Endometrial microvascular endothelial cells (primary cell): ENCODE measurements around the gene TRIM39. TPM values are rescaled to one million over a fixed set of nuclear protein-coding genes. Genes with fewer than 3 reads are reported as not detected.
"Not testable (repeated sequence)": the region's sequence is repeated elsewhere in the genome, so short reads cannot be mapped to it uniquely, and the experiment has no call there.

Experiments
- in situ Hi-C: cut with HindIII; loops from 2 replicates; pipeline ENCODE4 v1.10.0; 2017; ENCODE audit warnings: low sequenced_read_pairs, low pct_unique_long_range_greater_than_20kb; ENCODE audit errors: inconsistent ontology term
- total RNA-seq: library from RNA; depleted of rRNA; stranded (reverse); fragments of >200 nt; gene quantifications from one replicate; pipeline ENCODE4 v1.2.3, GENCODE V29; 2015; ENCODE audit errors: inconsistent ontology term

TRIM39 gene
- 10.2 TPM for total RNA-seq

DNA sequence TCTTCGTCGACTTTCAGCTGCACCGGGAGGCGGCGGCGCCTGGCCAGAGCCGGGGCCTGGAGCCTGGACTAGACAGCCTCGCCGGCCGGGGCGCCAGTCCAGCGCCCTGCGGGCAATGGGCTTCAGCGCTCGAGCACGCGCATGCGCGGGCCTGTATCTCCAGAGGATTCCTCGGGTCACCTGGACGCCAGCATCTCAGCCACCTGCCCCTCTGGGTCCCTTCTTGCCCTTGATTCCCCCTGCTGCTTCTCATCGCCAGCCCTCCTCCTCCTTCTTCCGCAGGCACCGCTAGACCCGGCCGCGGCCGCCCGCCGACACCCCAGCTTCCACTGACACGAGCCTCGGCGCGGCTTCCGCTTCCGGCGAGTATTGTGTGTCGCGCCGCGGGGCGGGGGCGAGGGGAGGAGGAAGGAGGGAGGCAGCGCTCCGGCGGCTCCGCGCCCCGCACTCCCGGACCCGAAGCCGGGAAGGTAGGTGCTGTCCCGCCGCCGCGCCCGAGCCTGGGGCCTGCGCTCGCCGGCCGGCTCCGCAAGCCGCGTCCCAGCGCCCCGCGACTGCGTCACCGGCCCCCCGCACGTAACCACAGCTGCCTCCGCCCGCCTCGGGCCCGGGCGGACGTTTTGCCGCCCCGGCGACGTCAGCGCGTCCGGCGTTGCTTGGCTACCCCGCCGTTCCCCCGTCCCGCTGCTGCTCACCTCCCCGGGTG is at the start of gene TRIM39:
TRIM39 (plus strand) TSS at position 402 of the 706 bp plus-strand sequence. CDS start 2,391 bp downstream, outside the sequence.
- in situ Hi-C loops: no loop called here

DNA sequence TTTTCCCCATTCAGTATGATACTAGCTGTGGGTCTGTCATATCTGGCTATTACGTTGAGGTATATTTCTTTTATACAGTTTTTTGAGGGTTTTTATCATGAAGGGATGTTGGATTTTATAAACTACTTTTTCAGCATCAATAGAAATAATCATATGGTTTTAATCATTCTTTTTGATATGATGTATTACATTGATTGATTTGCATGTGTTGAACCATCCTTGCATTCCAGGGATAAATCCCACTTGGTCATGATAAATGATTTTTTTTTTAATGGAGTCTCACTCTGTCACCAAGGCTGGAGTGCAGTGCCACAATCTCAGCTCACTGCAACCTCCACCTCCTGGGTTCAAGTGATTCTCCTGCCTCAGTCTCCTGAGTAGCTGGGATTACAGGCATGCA is 45.7 kb upstream of the TRIM39 start:
- in situ Hi-C loops: not testable (repeated sequence)

- in situ Hi-C loops: no loop called here
Observed at GRCh38 chr6:30282522-30282921, 44.2 kb upstream of the TRIM39 start.

DNA sequence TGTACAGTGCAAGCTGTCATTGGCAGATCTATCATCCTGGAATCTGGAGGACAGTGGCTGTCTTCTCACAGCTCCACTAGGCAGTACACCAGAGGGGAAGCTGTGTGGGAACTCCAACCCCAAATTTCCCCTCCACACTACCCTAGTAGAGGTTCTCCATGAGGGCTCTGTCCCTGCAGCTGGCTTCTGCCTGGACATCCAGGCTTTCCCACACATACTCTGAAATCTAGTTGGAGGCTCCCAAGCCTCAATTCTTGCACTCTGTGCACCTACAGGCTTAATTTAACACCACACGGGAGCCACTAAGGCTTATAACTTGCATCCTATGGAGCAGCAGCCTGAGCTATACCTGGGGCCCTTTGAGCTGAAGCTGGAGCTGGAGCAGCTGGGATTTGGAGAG is 43.0 kb upstream of the TRIM39 start:
- in situ Hi-C loops: no loop called here

- in situ Hi-C loops: no loop called here
Observed at GRCh38 chr6:30287139-30287538, 39.6 kb upstream of the TRIM39 start.

DNA sequence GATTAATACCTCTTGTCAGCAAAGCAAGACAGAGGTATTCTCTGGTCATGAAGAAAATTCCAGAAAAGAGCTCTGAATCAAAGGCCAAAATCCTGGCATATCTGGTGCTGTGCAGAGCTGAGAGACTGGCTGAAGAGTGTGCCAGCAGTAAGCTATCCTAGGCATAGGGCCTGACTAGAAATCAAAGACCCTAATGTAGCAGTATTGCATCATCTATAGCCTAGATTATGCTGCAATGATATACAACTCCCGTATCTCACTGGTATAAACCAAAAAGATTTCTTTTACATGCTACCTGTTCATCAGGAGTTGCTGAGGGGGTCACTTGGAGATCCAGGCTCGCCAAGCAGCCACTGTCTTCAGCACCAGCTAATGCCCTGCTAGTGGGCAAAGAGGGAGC is 30.9 kb upstream of the TRIM39 start:
- in situ Hi-C loops: no loop called here

DNA sequence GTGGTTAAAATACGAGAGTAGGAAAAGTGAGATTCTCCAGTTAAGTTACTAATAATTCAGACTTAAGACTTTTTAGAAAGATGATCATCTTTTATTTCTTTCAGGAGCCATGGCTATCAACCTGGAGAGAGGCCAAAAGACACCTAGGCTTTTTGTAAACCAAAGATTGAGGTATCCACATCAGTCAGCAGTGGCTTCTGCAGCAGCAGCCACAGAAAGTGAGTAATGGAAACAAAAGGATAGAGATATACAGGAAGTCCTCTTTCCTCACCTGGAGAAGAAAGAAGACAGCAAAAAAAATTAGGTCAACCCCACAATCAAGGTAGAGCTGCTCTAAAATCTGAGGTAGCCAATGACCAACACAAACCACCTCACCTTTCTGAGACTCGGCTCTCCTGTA is 22.7 kb upstream of the TRIM39 start:
- in situ Hi-C loops: no loop called here

- in situ Hi-C loops: no loop called here
Observed at GRCh38 chr6:30311101-30311500, 15.6 kb upstream of the TRIM39 start.

DNA sequence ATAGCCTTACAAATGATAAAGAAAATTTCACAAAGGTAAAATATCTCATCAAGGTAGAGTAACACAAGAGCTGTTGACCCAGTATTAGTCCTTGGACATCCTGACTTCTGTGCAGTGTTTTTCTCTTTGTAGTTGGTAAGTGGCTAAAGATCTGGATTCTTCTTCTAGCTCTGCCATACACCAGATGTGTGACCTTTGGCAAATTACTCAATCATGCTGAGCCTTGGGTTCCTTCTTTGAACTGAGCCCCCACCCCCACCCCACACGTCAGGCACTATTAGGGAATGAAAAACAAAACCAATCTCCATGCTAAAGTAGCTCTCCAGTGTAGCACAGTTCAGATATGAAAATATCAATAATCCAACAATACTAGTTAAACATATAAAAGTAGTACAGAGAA is 15.1 kb upstream of the TRIM39 start:
- in situ Hi-C loops: no loop called here

DNA sequence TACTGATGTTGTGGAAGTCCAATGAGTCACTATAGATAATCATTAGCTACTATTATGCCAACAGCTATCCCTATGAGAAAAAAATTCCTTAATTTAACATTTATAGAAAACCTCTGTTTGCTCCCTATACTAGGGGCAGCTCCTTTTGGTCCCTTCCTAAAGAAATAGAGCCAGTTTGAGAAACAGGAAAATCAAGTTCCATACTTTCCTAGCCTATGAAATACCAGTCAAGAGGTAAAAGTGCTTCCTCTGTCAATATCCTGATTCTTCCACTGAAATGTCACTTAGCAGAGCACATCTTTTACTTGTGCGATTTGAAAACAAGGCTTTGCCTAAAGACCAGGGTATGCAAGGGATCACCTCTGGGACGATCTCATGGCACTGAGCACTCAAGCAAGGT is 14.5 kb upstream of the TRIM39 start:
- in situ Hi-C loops: no loop called here

DNA sequence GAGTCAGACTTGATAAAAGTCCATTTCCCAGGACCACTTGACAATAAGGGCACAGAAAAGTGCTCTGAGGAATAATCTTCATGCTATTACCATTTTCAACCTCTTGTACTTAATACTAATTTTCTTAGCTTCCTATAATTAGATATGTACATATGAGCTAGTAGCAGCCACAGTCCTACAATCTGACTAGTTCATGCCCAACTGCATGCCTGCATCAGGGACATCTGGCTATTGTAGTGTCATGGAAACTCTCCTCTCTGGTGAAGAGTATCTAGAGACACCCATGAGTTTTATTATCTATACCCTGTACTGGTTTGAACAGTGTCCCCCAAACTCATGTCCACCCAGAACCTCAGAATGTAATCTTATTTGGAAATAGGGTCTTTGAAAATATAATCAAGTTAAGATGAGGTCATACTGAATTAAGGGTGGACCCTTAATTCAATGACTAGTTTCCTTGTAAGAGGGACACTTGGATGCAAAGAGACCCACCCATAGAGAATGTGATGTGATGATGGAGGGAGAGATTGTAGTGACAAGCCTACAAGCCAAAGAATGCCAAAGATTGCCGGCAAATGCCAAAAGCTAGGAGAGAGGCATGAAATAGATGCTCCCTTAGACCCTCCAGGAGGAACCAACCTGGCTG is 13.9 kb upstream of the TRIM39 start:
- in situ Hi-C loops: no loop called here

DNA sequence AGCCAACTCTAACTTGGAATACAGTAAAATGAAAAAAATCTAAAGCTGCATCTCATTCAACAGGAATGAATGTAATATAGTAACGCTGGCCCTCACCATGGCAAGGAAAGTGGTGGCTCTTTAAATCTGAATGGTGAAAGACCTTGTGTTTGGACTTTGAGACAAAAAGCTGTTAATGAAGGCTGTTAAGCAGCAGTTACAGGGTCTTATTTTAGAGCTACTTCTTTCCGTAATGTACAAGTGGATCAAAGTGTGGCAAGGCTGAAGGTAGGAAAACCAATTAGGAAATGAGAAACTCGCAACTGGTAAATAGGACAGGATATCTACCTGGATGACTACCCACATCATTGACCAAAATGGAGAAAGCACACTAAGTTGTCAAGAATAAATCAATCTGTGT is 11.6 kb upstream of the TRIM39 start:
- in situ Hi-C loops: no loop called here

DNA sequence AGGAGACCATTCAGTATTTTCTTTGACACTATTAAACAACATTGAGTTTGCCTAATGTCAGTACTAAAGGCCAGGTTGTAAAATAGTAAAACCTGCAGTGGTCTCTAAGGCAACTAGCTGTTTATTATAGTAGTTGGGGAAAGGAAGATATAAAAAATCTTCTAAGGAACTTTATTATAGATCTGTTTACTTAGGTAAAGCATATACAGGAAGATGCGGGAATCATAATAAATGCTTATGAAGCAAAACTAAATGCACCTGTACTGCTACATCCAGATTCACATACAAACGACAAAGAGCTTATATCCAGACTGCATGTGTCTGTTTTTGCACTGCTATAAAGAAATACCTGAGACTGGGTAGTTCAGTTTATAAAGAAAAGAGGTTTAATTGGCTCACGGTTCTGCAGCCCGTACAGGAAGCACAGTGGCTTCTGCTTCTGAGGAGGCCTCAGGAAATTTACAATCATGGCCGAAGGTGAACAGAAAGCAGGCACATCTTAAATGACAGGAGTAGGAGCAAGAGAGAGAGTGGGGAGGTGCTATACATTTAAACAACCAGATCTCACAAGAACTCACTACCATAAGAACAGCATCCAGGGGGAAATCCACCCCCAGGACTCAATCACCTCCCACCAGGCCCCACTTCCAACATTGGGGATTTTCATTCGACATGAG is 8.7 kb upstream of the TRIM39 start:
- in situ Hi-C loops: no loop called here

DNA sequence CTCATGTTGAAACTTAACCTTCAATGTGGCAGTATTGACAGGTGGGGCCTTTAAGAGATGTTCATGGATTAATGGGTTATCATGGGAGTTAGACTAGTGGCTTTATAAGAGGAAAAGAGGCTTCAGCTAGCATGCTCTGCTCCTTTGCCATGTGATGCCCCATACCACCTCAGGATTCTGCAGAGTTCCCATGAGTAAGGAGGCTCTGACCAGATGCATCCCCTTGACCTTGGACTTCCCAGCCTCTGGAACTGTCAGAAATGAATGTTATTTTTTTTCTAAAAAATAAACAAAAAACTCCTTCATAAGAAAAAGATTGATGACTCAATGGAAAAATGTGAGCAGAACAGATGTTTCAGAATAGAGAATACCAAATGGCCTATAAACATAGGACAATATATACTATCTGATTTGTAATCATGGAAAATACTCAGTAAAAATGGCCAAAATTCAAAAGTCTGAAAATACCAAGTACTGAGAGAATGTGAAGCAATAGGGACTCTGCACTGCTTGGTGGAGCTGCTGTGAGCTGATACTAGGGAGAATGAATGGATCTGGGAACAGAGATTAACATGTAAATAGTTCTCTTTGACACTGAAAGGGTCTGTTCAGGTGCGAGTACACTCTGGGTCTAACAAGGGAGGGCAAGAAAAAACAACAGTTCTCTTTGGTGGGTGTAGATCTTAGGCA is 7.4 kb upstream of the TRIM39 start:
- in situ Hi-C loops: no loop called here

- in situ Hi-C loops: no loop called here
Observed at GRCh38 chr6:30321692-30322388, 4.9 kb upstream of the TRIM39 start.

- in situ Hi-C loops: no loop called here
Observed at GRCh38 chr6:30322527-30323501, 3.9 kb upstream of the TRIM39 start.

GRCh38 chr6:30323806-30324205 is 2.9 kb upstream of the TRIM39 start:
- in situ Hi-C loops: no loop called here
